Measurements from ENCODE around the gene GYG2. TPM values are rescaled to one million over a fixed set of nuclear protein-coding genes. Genes with fewer than 3 reads are reported as not detected.

Gene GYG2
- total and polyA plus RNA-seq, 2 of the 13 experiments (the other 11 are each of a cell fraction or from before 2014, with no cell fraction given): 20.0 to 24.3 TPM

DNA sequence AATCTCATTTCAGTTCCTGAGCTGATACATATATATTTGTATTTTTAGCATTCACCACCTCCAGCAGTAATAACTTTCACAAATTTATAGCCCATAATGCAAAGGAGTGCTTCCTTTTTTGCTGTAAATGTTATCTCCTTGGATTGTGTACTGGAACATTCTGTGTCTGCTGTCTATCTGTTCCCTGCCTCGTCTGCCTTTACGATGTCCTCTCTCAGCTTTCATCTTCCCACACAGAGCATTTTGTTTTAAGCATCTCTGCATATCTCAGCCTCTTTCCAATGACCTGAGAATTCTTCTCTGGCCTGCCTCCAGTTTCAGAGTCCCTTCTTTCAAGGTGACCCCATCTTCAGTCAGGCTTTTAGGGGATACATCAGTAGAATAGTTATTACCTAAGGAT, 43.1 kb downstream of the GYG2 start:
- Histone ChIP-seq H3K36me3 (replicated peaks in 1 of 2; ENCODE audit: control insufficient read depth in 1 of 2, insufficient read depth in 2 of 2, low read length in 2 of 2) (no peaks in the 10 kb centered on the region), H3K79me2 (ENCODE audit: insufficient read depth, low read length) (no peaks in the 10 kb centered on the region), H3K27me3 (ENCODE audit: control insufficient read depth in 1 of 2, insufficient read depth in 2 of 2, low read length in 2 of 2) (no peaks in the 10 kb centered on the region), H4K20me1 (ENCODE audit: insufficient read depth, low read length) (no peaks in the 10 kb centered on the region), H2AFZ (ENCODE audit: low read length) (no peak overlapping the region), H3K9ac (ENCODE audit: insufficient read depth, low read depth, low read length) (no peak overlapping the region), H3K27ac (ENCODE audit: extremely low read length, insufficient read depth, low read length) (no peak overlapping the region), H3K4me2 (ENCODE audit: low read depth, low read length) (no peak overlapping the region), H3K4me3 (replicated peaks in 1 of 3; ENCODE audit: insufficient read depth in 1 of 3, low read depth in 2 of 3, low read length in 3 of 3) (no peak overlapping the region), H3K9me3 (ENCODE audit: low read length) (no peaks in the 10 kb centered on the region), H3K4me1 (ENCODE audit: insufficient read depth, low read length) (no peaks in the 10 kb centered on the region)
- in situ Hi-C loops (cut with HindIII; ENCODE audit: extremely low pct_ligation_motif_present, low pct_unique_long_range_greater_than_20kb) (no loop called here), intact Hi-C loops (cut with micrococcal nuclease; ENCODE audit: unreplicated experiment) (no loop called here)
- ChIA-PET CTCF (ENCODE audit: low intra/inter-chr PET ratio, low total read pairs) (no interaction called here), POLR2A (no interaction called here)
- ATAC-seq (no peak), DNase-seq (ENCODE audit: low spot score) (no peak), FAIRE-seq (no peak)
- WGBS (ENCODE audit: low lambda C conversion rate): 97% methylated on average over 2 of the region's 2 CpGs
- BruUV-seq (replicated peaks): no TSS peak
- TF ChIP-seq RBM39 (IDR thresholded peaks at IDR 0.05; ENCODE audit: low read depth, low read length, poor library complexity, severe bottlenecking) (no peak), NONO (IDR thresholded peaks at IDR 0.05) (no peak), NONO (CRISPR knock-in tag; conservative IDR thresholded peaks at IDR 0.05) (no peak), RFX1 (IDR thresholded peaks at IDR 0.05) (no peak), ZNF775 (CRISPR knock-in tag; IDR thresholded peaks at IDR 0.05; ENCODE audit: borderline replicate concordance) (no peak), HNRNPL (IDR thresholded peaks at IDR 0.05; ENCODE audit: low read depth, low read length) (no peak), BHLHE40 (IDR thresholded peaks at IDR 0.05; ENCODE audit: low read length) (no peak), SP2 (CRISPR knock-in tag; IDR thresholded peaks at IDR 0.05) (no peak), E2F5 (CRISPR knock-in tag; conservative IDR thresholded peaks at IDR 0.05) (no peak), ZNF256 (CRISPR knock-in tag; conservative IDR thresholded peaks at IDR 0.05) (no peak), ZEB1 (IDR thresholded peaks at IDR 0.05; ENCODE audit: insufficient replicate concordance, low read depth) (no peak), MTA1 (CRISPR knock-in tag; IDR thresholded peaks at IDR 0.05; ENCODE audit: borderline replicate concordance) (no peak), SMYD3 (CRISPR knock-in tag; IDR thresholded peaks at IDR 0.05) (no peak)
- TF ChIP-seq, protein P1, sequence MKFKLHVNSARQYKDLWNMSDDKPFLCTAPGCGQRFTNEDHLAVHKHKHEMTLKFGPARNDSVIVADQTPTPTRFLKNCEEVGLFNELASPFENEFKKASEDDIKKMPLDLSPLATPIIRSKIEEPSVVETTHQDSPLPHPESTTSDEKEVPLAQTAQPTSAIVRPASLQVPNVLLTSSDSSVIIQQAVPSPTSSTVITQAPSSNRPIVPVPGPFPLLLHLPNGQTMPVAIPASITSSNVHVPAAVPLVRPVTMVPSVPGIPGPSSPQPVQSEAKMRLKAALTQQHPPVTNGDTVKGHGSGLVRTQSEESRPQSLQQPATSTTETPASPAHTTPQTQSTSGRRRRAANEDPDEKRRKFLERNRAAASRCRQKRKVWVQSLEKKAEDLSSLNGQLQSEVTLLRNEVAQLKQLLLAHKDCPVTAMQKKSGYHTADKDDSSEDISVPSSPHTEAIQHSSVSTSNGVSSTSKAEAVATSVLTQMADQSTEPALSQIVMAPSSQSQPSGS (CRISPR knock-in tag; IDR thresholded peaks at IDR 0.05): no peak
- TF ChIP-seq, protein P2, sequence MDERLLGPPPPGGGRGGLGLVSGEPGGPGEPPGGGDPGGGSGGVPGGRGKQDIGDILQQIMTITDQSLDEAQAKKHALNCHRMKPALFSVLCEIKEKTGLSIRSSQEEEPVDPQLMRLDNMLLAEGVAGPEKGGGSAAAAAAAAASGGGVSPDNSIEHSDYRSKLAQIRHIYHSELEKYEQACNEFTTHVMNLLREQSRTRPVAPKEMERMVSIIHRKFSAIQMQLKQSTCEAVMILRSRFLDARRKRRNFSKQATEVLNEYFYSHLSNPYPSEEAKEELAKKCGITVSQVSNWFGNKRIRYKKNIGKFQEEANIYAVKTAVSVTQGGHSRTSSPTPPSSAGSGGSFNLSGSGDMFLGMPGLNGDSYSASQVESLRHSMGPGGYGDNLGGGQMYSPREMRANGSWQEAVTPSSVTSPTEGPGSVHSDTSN (CRISPR knock-in tag; IDR thresholded peaks at IDR 0.05): no peak
